Panc1 (cell line): ENCODE results near the gene CCDC192.

Source experiments
- CTCF ChIP-seq: fragments of 450-650 bp; IDR thresholded peaks from 2 replicates; pipeline ENCODE4 v1.5.1; 2017; ENCODE audit warnings: mild to moderate bottlenecking
- POLR2AphosphoS5 ChIP-seq: IDR thresholded peaks from 2 replicates; pipeline ENCODE4 v1.6.1; 2012; ENCODE audit warnings: mild to moderate bottlenecking, low read depth, low read length, moderate library complexity
- REST ChIP-seq, 2 experiments: IDR thresholded peaks; 2 replicates each; pipeline ENCODE4 v1.6.1; 2011 to 2012; ENCODE audit warnings: low read depth in 2 of 2, control low read depth in 1 of 2, low read length in 1 of 2, mild to moderate bottlenecking in 1 of 2, moderate library complexity in 1 of 2; ENCODE audit not compliant: insufficient read depth in 1 of 2
- SIN3A ChIP-seq: IDR thresholded peaks from 2 replicates; pipeline ENCODE4 v1.6.1; 2012; ENCODE audit warnings: low read depth, mild to moderate bottlenecking, low read length, moderate library complexity, borderline replicate concordance; ENCODE audit not compliant: insufficient read depth

- TF ChIP-seq REST (IDR thresholded peaks at IDR 0.05; ENCODE audit: insufficient read depth in 1 of 2, low read depth in 2 of 2, low read length in 1 of 2) (no peak), CTCF (no peak), POLR2AphosphoS5 (no peak), SIN3A (no peak)
Measured at GRCh38 chr5:127769386-127769785, 66.2 kb downstream of the CCDC192 start.
